KOPT-K1 (cell line): ENCODE data around the gene PLPPR3.

Experiments
- H3K27ac ChIP-seq: fragments of 200-600 bp; sonication (generic); 2 replicates; pipeline ENCODE4 v1.5.1; 2016; ENCODE audit warnings: antibody characterized with exemption, mild to moderate bottlenecking, low read depth, low read length; ENCODE audit not compliant: poor library complexity, severe bottlenecking
- H3K36me3 ChIP-seq: fragments of 200-600 bp; sonication (generic); 2 replicates; pipeline ENCODE4 v1.5.1; 2017; ENCODE audit warnings: antibody characterized with exemption, mild to moderate bottlenecking, low read length, moderate library complexity; ENCODE audit not compliant: insufficient read depth
- H3K9me3 ChIP-seq: fragments of 200-600 bp; sonication (generic); 2 replicates; pipeline ENCODE4 v1.5.1; 2017; ENCODE audit warnings: antibody characterized with exemption, low read length, mild to moderate bottlenecking; ENCODE audit not compliant: insufficient read depth, poor library complexity, severe bottlenecking

The PLPPR3 gene, protein sequence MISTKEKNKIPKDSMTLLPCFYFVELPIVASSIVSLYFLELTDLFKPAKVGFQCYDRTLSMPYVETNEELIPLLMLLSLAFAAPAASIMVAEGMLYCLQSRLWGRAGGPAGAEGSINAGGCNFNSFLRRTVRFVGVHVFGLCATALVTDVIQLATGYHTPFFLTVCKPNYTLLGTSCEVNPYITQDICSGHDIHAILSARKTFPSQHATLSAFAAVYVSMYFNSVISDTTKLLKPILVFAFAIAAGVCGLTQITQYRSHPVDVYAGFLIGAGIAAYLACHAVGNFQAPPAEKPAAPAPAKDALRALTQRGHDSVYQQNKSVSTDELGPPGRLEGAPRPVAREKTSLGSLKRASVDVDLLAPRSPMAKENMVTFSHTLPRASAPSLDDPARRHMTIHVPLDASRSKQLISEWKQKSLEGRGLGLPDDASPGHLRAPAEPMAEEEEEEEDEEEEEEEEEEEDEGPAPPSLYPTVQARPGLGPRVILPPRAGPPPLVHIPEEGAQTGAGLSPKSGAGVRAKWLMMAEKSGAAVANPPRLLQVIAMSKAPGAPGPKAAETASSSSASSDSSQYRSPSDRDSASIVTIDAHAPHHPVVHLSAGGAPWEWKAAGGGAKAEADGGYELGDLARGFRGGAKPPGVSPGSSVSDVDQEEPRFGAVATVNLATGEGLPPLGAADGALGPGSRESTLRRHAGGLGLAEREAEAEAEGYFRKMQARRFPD

DNA sequence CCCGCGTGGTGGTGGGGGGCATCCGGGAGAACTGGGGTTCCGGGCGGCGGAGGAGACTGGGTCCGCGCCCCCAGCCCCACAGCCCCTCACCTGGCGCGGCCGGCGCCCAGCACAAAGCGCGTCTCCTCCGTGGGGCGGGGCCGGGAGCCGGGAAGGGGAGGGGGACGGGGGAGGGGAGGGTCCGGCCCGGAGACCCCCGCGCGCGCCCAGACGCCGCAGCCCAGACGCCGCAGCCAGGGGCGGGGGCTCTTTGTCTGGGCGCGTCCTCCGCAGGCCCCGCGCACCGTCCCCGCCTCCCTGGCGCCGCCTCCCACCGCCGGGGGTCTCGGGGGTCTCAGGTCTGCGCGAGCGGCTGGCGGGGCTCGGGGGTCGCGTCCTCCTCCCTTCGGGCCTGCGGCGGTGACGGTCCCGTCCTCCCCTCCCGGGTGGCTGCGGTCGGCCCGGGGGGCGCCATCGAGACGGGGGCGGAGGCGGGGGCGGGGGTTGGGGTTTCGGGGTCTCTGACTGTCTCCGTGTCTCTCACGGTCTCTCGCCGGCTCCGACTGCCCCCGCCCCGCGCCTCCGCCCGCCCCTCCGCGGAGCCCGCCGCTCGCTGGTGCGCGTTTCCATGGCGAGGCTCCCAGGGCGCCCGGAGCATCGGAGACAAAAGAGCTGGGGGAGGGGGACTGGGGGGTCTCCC lies at the start of gene PLPPR3:
TSS of gene PLPPR3 (minus strand) at position 131 of the 679 bp plus-strand sequence. CDS start 396 bp downstream, outside the sequence.
- Histone ChIP-seq H3K9me3 (no peaks in the 10 kb centered on the region), H3K27ac (no peak within 1 kb of the TSS), H3K36me3 (no peaks in the 10 kb centered on the region)

DNA sequence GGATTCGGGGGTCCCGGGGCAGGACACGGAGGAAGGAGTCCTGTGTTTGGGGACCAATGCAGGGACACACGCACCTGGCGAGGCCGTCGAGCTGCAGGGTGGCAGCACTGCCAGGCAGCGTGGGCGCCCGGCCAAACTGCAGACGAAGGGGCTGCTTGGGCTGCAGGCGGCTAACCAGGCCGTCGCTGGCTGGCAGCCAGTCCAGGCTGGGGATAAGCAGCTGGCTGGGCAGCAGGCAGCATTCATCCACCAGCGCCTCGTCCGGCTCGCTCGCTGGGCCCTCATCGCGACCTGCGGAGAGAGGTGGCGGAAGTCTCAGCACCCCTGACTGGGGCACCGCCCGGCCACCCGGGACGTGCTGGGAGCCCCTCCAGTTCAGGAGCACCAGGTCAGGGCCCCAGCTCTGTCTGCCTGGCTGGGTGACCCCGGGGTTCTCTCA lies 49.2 kb upstream of the PLPPR3 start:
- Histone ChIP-seq H3K27ac (no peak overlapping the region), H3K36me3 (peaks cover 65% of the 10 kb centered on the region; the same call in 1 of the 2 replicates), H3K9me3 (no peaks in the 10 kb centered on the region)

DNA sequence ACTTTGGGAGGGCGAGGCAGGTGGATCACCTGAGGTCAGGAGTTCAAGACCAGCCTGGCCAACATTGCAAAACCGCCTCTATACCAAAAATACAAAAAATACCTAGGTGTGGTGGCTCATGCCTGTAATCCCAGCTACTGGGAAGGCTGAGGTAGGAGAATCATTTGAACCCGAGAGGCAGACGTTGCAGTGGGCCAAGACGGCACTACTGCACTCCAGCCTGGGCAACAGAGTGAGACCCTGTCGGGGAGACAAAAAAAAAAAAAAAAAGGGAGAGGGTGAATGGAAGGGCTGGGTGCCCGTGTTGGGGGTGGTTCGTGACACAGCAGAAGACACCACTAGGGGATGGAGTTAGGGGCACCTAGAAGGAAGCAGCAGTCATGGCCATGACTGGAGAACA lies 48.6 kb upstream of the PLPPR3 start:
- H3K9me3 ChIP-seq = no peaks in the 10 kb centered on the region
- peaks cover 59% of the 10 kb centered on the region; the same call in 1 of the 2 replicates for H3K36me3 ChIP-seq
- no peak overlapping the region for H3K27ac ChIP-seq

- Histone ChIP-seq H3K36me3 (peaks cover 53% of the 10 kb centered on the region; the same call in 1 of the 2 replicates), H3K9me3 (no peaks in the 10 kb centered on the region), H3K27ac (no peak overlapping the region)
These were observed 47.8 kb upstream of the PLPPR3 start for GRCh38 chr19:869245-870177.

DNA sequence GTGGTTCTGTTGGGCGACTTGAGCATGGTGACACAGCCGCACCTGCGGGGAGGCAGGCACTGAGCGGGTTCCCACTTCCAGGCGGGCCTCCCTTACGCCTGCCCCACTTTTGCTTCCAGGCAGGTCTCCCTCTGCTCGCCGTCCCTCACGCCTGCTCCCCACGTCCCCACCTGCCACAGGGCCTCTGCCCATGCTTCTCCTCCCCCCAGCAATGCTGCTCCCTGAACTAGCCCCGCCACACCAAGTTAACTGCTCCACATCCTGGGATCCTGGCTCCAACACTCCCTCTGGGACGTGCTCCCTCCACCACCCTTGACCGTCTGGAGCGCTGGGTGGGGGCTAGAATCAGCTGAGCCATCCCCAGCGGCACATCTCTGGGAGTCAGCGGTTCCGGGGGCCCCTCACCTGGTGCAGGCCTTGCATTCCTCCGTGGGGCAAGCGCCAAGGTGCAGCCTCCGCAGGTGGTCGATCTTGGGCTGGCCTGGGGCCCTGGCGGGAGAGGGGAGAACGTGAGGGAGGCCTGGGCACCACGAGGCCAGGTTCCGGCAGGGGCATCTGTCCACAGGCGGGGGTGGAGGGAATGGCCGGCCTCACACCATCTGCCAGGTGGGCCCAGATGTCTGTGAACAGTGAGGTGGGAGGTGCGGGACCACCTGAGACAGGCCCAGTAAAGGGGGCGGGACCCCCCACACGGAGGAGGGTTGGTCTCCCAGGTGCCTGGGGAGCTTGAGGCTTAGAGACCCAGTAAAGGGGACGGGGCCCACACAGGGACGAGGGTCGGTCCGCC lies 46.9 kb upstream of the PLPPR3 start:
- H3K9me3 ChIP-seq = no peaks in the 10 kb centered on the region
- no peak overlapping the region for H3K27ac ChIP-seq
- peaks cover 44% of the 10 kb centered on the region; the same call in 1 of the 2 replicates for H3K36me3 ChIP-seq

DNA sequence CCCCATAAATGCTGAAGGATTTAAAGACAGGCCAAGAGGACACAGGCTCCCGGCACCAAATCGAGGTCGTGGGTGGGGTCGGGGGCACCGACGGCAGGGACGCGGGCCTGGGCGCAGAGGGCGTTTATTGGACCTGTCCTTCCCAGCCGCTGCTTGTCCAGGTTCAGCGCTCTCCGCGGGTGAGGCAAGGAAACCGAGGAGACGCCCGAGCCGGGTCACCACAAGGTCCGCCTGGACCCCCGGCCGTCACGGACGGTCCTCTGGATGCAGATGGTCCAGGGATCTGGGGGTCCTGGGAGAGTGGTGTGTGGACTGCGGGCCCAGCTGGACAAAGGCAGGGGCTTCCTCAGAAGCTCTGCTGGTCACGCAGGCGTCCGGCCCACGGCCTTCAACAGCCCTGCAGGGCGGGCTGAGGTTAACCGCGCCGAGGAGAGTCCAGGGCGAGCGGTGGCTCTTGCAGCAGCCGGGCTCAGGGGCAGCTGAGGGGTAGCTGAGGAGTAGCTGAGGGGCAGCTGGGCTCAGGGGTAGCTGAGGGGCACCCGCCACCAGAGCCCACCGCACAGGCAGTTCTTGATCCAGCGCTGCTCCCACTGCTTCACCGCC lies 46.2 kb upstream of the PLPPR3 start:
- peaks cover 41% of the 10 kb centered on the region; the same call in 1 of the 2 replicates for H3K36me3 ChIP-seq
- H3K9me3 ChIP-seq = no peaks in the 10 kb centered on the region
- no peak overlapping the region for H3K27ac ChIP-seq

- peaks cover 41% of the 10 kb centered on the region; the same call in 1 of the 2 replicates for H3K36me3 ChIP-seq
- no peaks in the 10 kb centered on the region for H3K9me3 ChIP-seq
- H3K27ac ChIP-seq = no peak overlapping the region
These were observed 45.6 kb upstream of the PLPPR3 start for GRCh38 chr19:867301-867793.

DNA sequence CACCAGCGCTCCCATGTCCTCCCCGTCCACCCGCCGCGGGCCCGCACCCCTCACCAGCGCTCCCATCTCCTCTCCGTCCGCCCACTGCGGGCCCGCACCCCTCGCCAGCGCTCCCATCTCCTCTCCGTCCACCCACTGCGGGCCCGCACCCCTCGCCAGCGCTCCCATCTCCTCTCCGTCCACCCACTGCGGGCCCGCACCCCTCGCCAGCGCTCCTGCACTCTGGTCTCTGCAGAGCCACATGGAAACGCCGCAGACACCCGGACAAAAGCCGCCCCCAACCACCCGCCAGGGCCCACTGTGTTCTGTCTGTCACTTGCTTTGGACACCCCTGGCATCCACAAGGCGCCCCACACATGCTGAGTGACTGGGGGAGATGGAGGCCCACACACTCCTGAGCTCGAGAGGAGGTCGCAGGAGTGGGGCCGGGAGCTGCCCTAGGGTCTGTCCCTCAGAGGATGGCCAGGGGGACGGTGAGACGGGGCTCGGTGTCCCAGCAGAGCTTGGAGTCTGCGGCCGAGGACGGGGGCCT lies 45.1 kb upstream of the PLPPR3 start:
- Histone ChIP-seq H3K9me3 (no peaks in the 10 kb centered on the region), H3K27ac (no peak overlapping the region), H3K36me3 (peaks cover 41% of the 10 kb centered on the region; the same call in 1 of the 2 replicates)

- Histone ChIP-seq H3K36me3 (peaks cover 11% of the 10 kb centered on the region; the same call in 1 of the 2 replicates), H3K9me3 (no peaks in the 10 kb centered on the region), H3K27ac (no peak overlapping the region)
These were observed 41.5 kb upstream of the PLPPR3 start for GRCh38 chr19:863315-863620.

DNA sequence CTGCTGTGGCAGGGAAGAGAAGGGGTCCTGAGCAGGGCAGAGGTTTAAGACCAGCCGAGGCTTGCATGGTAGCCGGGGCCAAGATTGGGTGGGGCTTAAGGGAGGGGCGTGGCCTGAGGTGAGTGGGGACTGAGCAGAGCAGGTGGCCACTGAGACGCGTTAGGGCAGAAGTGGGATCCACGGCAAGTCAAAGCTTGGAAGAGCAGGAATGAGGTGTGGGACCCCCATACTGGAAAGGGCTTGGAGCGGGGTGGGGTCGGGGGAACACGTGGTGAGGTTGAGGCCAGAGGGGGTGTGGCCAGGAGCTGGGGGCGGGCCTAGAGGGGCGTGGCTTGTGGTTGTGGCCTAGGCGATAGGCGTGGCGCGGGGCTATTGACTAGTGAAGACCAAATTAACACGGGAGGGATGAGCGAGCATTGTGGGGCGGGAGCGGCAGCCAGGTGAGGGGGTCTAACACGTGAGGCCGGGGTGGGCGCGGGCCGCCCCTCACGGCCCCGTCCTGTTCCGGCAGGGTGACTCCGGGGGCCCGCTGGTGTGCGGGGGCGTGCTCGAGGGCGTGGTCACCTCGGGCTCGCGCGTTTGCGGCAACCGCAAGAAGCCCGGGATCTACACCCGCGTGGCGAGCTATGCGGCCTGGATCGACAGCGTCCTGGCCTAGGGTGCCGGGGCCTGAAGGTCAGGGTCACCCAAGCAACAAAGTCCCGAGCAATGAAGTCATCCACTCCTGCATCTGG lies 41.0 kb upstream of the PLPPR3 start:
- peaks cover 7% of the 10 kb centered on the region; the same call in 1 of the 2 replicates for H3K36me3 ChIP-seq
- no peaks in the 10 kb centered on the region for H3K9me3 ChIP-seq
- H3K27ac ChIP-seq = no peak overlapping the region

GRCh38 chr19:861756-862580 lies 40.2 kb upstream of the PLPPR3 start:
- Histone ChIP-seq H3K9me3 (no peaks in the 10 kb centered on the region), H3K27ac (no peak overlapping the region), H3K36me3 (no peaks in the 10 kb centered on the region)
